Neural progenitor cell (in vitro differentiated cells): ENCODE measurements around the gene ZDHHC14. TPM values are rescaled to one million over a fixed set of nuclear protein-coding genes. Genes with fewer than 3 reads are reported as not detected.

Experiments used
- DNase-seq: peaks from one replicate; pipeline ENCODE4 v3.0.0-alpha.2; 2016; ENCODE audit warnings: low spot score
- H2AFZ ChIP-seq: fragments of 200-600 bp; sonication (generic); replicated peaks from 2 replicates; pipeline ENCODE4 v1.6.1; 2016; ENCODE audit warnings: antibody characterized with exemption
- H3F3A ChIP-seq: fragments of 200-600 bp; sonication (generic); 2 replicates; pipeline ENCODE4 v1.6.1; 2016; ENCODE audit warnings: antibody characterized with exemption, low read depth
- H3K27ac ChIP-seq: fragments of 200-600 bp; sonication (generic); 2 replicates; pipeline ENCODE4 v1.5.1; 2016; ENCODE audit warnings: mild to moderate bottlenecking
- H3K27me3 ChIP-seq: fragments of 200-600 bp; sonication (generic); 2 replicates; pipeline ENCODE4 v1.6.1; 2016; ENCODE audit warnings: mild to moderate bottlenecking, moderate library complexity
- H3K36me3 ChIP-seq: fragments of 200-600 bp; sonication (generic); 2 replicates; pipeline ENCODE4 v1.5.1; 2016
- H3K4me1 ChIP-seq: fragments of 200-600 bp; sonication (generic); 2 replicates; pipeline ENCODE4 v1.6.1; 2016; ENCODE audit warnings: mixed run types
- H3K4me2 ChIP-seq: fragments of 200-600 bp; sonication (generic); 2 replicates; pipeline ENCODE4 v1.6.1; 2016
- H3K4me3 ChIP-seq: fragments of 200-600 bp; sonication (generic); 2 replicates; pipeline ENCODE4 v1.5.1; 2016
- H3K79me2 ChIP-seq: fragments of 200-600 bp; sonication (generic); 2 replicates; pipeline ENCODE4 v1.6.1; 2016; ENCODE audit warnings: low read depth
- H3K9ac ChIP-seq: fragments of 200-600 bp; sonication (generic); 2 replicates; pipeline ENCODE4 v1.6.1; 2016
- H3K9me3 ChIP-seq: fragments of 200-600 bp; sonication (generic); 2 replicates; pipeline ENCODE4 v1.5.1; 2016; ENCODE audit warnings: low read depth
- H4K20me1 ChIP-seq: fragments of 200-600 bp; sonication (generic); 2 replicates; pipeline ENCODE4 v1.6.1; 2016; ENCODE audit warnings: low read depth
- H3K27ac Mint-ChIP-seq: 3 replicates; pipeline ENCODE4 v1.8.0; 2021; ENCODE audit warnings: mixed read lengths
- H3K27me3 Mint-ChIP-seq: 2 replicates; pipeline ENCODE4 v1.8.0; 2022; ENCODE audit warnings: low read depth, mild to moderate bottlenecking, inconsistent platforms, moderate library complexity, mixed read lengths; ENCODE audit not compliant: insufficient read depth
- H3K36me3 Mint-ChIP-seq: 3 replicates; pipeline ENCODE4 v1.8.0; 2021; ENCODE audit warnings: mixed read lengths
- H3K4me1 Mint-ChIP-seq: 3 replicates; pipeline ENCODE4 v1.8.0; 2021; ENCODE audit warnings: mixed read lengths
- H3K4me3 Mint-ChIP-seq: 3 replicates; pipeline ENCODE4 v1.8.0; 2021; ENCODE audit warnings: mild to moderate bottlenecking, moderate library complexity, mixed read lengths
- H3K9me3 Mint-ChIP-seq: 3 replicates; pipeline ENCODE4 v1.8.0; 2020; ENCODE audit warnings: mixed read lengths
- CTCF ChIP-seq: fragments of 200-600 bp; sonication (generic); IDR thresholded peaks from 2 replicates; pipeline ENCODE4 v1.5.1; 2017; ENCODE audit warnings: antibody characterized with exemption, mild to moderate bottlenecking
- EZH2 ChIP-seq: fragments of 200-600 bp; sonication (generic); IDR thresholded peaks from 2 replicates; pipeline ENCODE4 v1.6.1; 2017; ENCODE audit warnings: antibody characterized with exemption, mild to moderate bottlenecking, moderate library complexity
- EZH2phosphoT487 ChIP-seq: fragments of 200-600 bp; sonication (generic); IDR thresholded peaks from 2 replicates; pipeline ENCODE4 v1.6.1; 2017; ENCODE audit warnings: antibody characterized with exemption
- total RNA-seq: library from RNA; depleted of rRNA; stranded (reverse); fragments of >200 nt; gene quantifications from 2 replicates; pipeline ENCODE4 v1.2.3, GENCODE V29; 2015; ENCODE audit warnings: low replicate concordance

ZDHHC14 gene
- total RNA-seq, 1 donor from 2014 or later = 14.5 TPM

GRCh38 chr6:157386023-157386422 is 5.0 kb downstream of the ZDHHC14 start:
- Mint-ChIP-seq H3K9me3 (peaks cover 21% of the 10 kb centered on the region), H3K36me3 (peaks cover 15% of the 10 kb centered on the region), H3K27ac (no peak overlapping the region), H3K27me3 (peaks cover 3% of the 10 kb centered on the region), H3K4me3 (no peak overlapping the region), H3K4me1 (peaks cover 14% of the 10 kb centered on the region)
- no peak overlapping the region for H3K4me2 ChIP-seq
- no peak overlapping the region for H3K9ac ChIP-seq
- H3K27me3 ChIP-seq = peaks cover 28% of the 10 kb centered on the region
- H3K4me1 ChIP-seq = peaks cover 16% of the 10 kb centered on the region
- H3K36me3 ChIP-seq = peaks cover 3% of the 10 kb centered on the region
- no peak overlapping the region for H2AFZ ChIP-seq
- no peak for TF ChIP-seq EZH2phosphoT487
- no peak for TF ChIP-seq EZH2
- no peak for TF ChIP-seq CTCF
- peaks cover 33% of the 10 kb centered on the region for H4K20me1 ChIP-seq
- DNase-seq = no peak
- H3K9me3 ChIP-seq = peaks cover 18% of the 10 kb centered on the region
- H3F3A ChIP-seq = peaks cover 3% of the 10 kb centered on the region
- H3K79me2 ChIP-seq = peaks cover 3% of the 10 kb centered on the region
- H3K27ac ChIP-seq = no peak overlapping the region
- no peak overlapping the region for H3K4me3 ChIP-seq

- peaks cover 18% of the 10 kb centered on the region for H3K9me3 ChIP-seq
- H3K4me3 ChIP-seq = no peak overlapping the region
- H3K27me3 ChIP-seq = peaks cover 28% of the 10 kb centered on the region
These were observed 5.5 kb downstream of the ZDHHC14 start for GRCh38 chr6:157386454-157386853.

GRCh38 chr6:157388924-157389323 is 7.9 kb downstream of the ZDHHC14 start:
- Histone ChIP-seq H3K4me1 (no peaks in the 10 kb centered on the region), H3K36me3 (peaks cover 3% of the 10 kb centered on the region), H4K20me1 (peaks cover 15% of the 10 kb centered on the region), H3K27ac (no peak overlapping the region), H3K27me3 (peaks cover 6% of the 10 kb centered on the region), H3K9me3 (peaks cover 20% of the 10 kb centered on the region), H3F3A (no peaks in the 10 kb centered on the region), H3K4me3 (no peak overlapping the region), H3K79me2 (peaks cover 3% of the 10 kb centered on the region), H3K9ac (no peak overlapping the region), H2AFZ (no peak overlapping the region), H3K4me2 (no peak overlapping the region)
- TF ChIP-seq EZH2 (no peak), EZH2phosphoT487 (no peak), CTCF (no peak)
- Mint-ChIP-seq H3K36me3 (peaks cover 26% of the 10 kb centered on the region), H3K4me1 (peaks cover 4% of the 10 kb centered on the region), H3K4me3 (no peak overlapping the region), H3K27me3 (peaks cover 3% of the 10 kb centered on the region), H3K27ac (no peak overlapping the region), H3K9me3 (peaks cover 40% of the 10 kb centered on the region)
- DNase-seq = no peak

More at GRCh38 chr6:157386454-157386853, 5.5 kb downstream of the ZDHHC14 start:
- no peak overlapping the region for H2AFZ ChIP-seq
- peaks cover 3% of the 10 kb centered on the region for H3F3A ChIP-seq
- H3K4me1 ChIP-seq = peaks cover 16% of the 10 kb centered on the region
- no peak overlapping the region for H3K27ac Mint-ChIP-seq
- peaks cover 14% of the 10 kb centered on the region for H3K4me1 Mint-ChIP-seq
- peaks cover 3% of the 10 kb centered on the region for H3K27me3 Mint-ChIP-seq
- DNase-seq = no peak
- peaks cover 3% of the 10 kb centered on the region for H3K79me2 ChIP-seq
- peaks cover 33% of the 10 kb centered on the region for H4K20me1 ChIP-seq
- no peak overlapping the region for H3K27ac ChIP-seq
- no peak for TF ChIP-seq EZH2
- no peak for TF ChIP-seq EZH2phosphoT487
- no peak for TF ChIP-seq CTCF
- peaks cover 3% of the 10 kb centered on the region for H3K36me3 ChIP-seq
- H3K9me3 Mint-ChIP-seq = peaks cover 23% of the 10 kb centered on the region
- no peak overlapping the region for H3K9ac ChIP-seq
- no peak overlapping the region for H3K4me2 ChIP-seq
- peaks cover 18% of the 10 kb centered on the region for H3K36me3 Mint-ChIP-seq
- no peak overlapping the region for H3K4me3 Mint-ChIP-seq
